ENCODE data around the gene CADM3. TPM values are rescaled to one million over a fixed set of nuclear protein-coding genes. Genes with fewer than 3 reads are reported as not detected.

CADM3 gene
- total RNA-seq, 1 experiment from 2014 or later = 0.28 TPM

GRCh38 chr1:159211331-159212136, 40.1 kb downstream of the CADM3 start:
- no peak for TF ChIP-seq TCF7L2 (IDR thresholded peaks at IDR 0.05; ENCODE audit: low read depth, low read length)
- TF ChIP-seq CTCF (IDR thresholded peaks at IDR 0.05) = peak; percentile 92
- ATAC-seq (0 out of 2 replicates have a peak, but pooled peaks have one; percentile 38), DNase-seq (ENCODE audit: low read depth, low spot score) (peak; percentile 24)
- Histone ChIP-seq H3K27me3 (ENCODE audit: control insufficient read depth, insufficient read depth, low read length) (peaks cover 16% of the 10 kb centered on the region), H3K4me3 (ENCODE audit: low read depth in 2 of 2, low read length in 2 of 2) (peak overlapping the region; percentile 1 to 37; a peak in 2 of 4 replicates), H3K27ac (ENCODE audit: low read length) (no peak overlapping the region), H3K9me3 (ENCODE audit: control insufficient read depth, insufficient read depth, low read depth, low read length) (no peaks in the 10 kb centered on the region), H3K36me3 (ENCODE audit: control insufficient read depth, insufficient read depth, low read length) (no peaks in the 10 kb centered on the region), H3K4me1 (ENCODE audit: control insufficient read depth, insufficient read depth, low read length) (no peaks in the 10 kb centered on the region)
- CTCF ChIA-PET = interaction anchor here (0.6 kb wide), 1 partner anchor 795 kb away, joined by 3 read pairs; no protein-coding TSS in a partner anchor
- intact Hi-C loops (cut with micrococcal nuclease; ENCODE audit: unreplicated experiment) (loop anchor here (1.0 to 5.0 kb wide), 3 partner anchors 50 to 681 kb away; no protein-coding TSS in a partner anchor), in situ Hi-C loops (cut with HindIII; ENCODE audit: low pct_unique_long_range_greater_than_20kb, low sequenced_read_pairs) (no loop called here)
- no TSS peak for BruUV-seq (replicated peaks)
- POLR2A ChIA-PET = no interaction called here

GRCh38 chr1:159212596-159212995, 41.2 kb downstream of the CADM3 start:
- H3K27me3 ChIP-seq (ENCODE audit: control insufficient read depth, insufficient read depth, low read length) = peaks cover 11% of the 10 kb centered on the region
- no peaks in the 10 kb centered on the region for H3K9me3 ChIP-seq (ENCODE audit: control insufficient read depth, insufficient read depth, low read depth, low read length)
- ChIA-PET POLR2A (interaction anchor here (0.5 to 0.6 kb wide), 2 partner anchors 35 to 742 kb away, joined by 5 read pairs; no protein-coding TSS in a partner anchor), CTCF (interaction anchor here (0.7 to 1.3 kb wide), 2 partner anchors 52 to 520 kb away, joined by 3 to 4 read pairs; no protein-coding TSS in a partner anchor)
- DNase-seq (ENCODE audit: low read depth, low spot score) (no peak), ATAC-seq (no peak)
- intact Hi-C loops (cut with micrococcal nuclease; ENCODE audit: unreplicated experiment) = loop anchor here (5.0 kb wide), 1 partner anchor 680 kb away; no protein-coding TSS in a partner anchor
- H3K27ac ChIP-seq (ENCODE audit: low read length) = no peak overlapping the region
- TF ChIP-seq REST (IDR thresholded peaks at IDR 0.05; ENCODE audit: insufficient read depth in 1 of 2, low read depth in 2 of 2, low read length in 1 of 2) = no peak
- no peak for TF ChIP-seq CTCF (IDR thresholded peaks at IDR 0.05)
- no peak for TF ChIP-seq SIN3A (IDR thresholded peaks at IDR 0.05; ENCODE audit: borderline replicate concordance, insufficient read depth, low read depth, low read length)
- no peak for TF ChIP-seq TCF7L2 (IDR thresholded peaks at IDR 0.05; ENCODE audit: low read depth, low read length)
- TF ChIP-seq POLR2AphosphoS5 (IDR thresholded peaks at IDR 0.05; ENCODE audit: low read depth, low read length) = no peak
- H3K36me3 ChIP-seq (ENCODE audit: control insufficient read depth, insufficient read depth, low read length) = no peaks in the 10 kb centered on the region
- H3K4me3 ChIP-seq (ENCODE audit: low read depth in 2 of 2, low read length in 2 of 2) = no peak overlapping the region
- in situ Hi-C loops (cut with HindIII; ENCODE audit: low pct_unique_long_range_greater_than_20kb, low sequenced_read_pairs) = no loop called here
- no TSS peak for BruUV-seq (replicated peaks)
- H3K4me1 ChIP-seq (ENCODE audit: control insufficient read depth, insufficient read depth, low read length) = no peaks in the 10 kb centered on the region
